HCT116 (cell line): ENCODE measurements around the gene CBL. TPM values are rescaled to one million over a fixed set of nuclear protein-coding genes. Genes with fewer than 3 reads are reported as not detected.

Experiments used
- ATAC-seq: fragments of 200-7000 bp; cut with Tn5 transposase; 2 replicates; pipeline ENCODE4 v1.9.1; 2020; ENCODE audit warnings: mild to moderate bottlenecking, moderate library complexity
- BruUV-seq: library from RNA; stranded (reverse); fragments of 400-500 nt; replicated peaks from 2 replicates; lab custom pipeline; 2021; lab: Mats Ljungman, UMichigan
- CTCF ChIA-PET: fragments of 300-600 bp; sonication (Branson Sonifier 250); formaldehyde crosslinking; loops from one replicate; lab custom pipeline; 2021; ENCODE audit warnings: antibody characterized with exemption; lab: Charles Lee
- POLR2A ChIA-PET: fragments of 300-600, 350-600 bp; sonication (Branson Sonifier 250); formaldehyde crosslinking; loops from one replicate; lab custom pipeline; 2021; ENCODE audit warnings: antibody characterized with exemption; lab: Charles Lee
- RAD21 ChIA-PET, 2 experiments: fragments of 300-600 bp; sonication (Branson Sonifier 250); formaldehyde crosslinking; loops; one replicate each; lab custom pipeline; 2023; ENCODE audit warnings: low total read pairs in 2 of 2; ENCODE audit not compliant: uncharacterized antibody in 2 of 2, unreplicated experiment in 2 of 2, low non-redundant PET in 1 of 2; lab: Charles Lee
- DNase-seq: peaks from one replicate; pipeline ENCODE4 v3.0.0-alpha.2; 2010; ENCODE audit warnings: low read depth, low spot score
- H2AFZ ChIP-seq: fragments of 200-600 bp; shearing (Covaris generic), sonication (generic); 2 replicates; pipeline ENCODE4 v1.6.1; 2017; ENCODE audit warnings: low read depth, mixed run types, mixed read lengths, antibody characterized with exemption, low read length; ENCODE audit not compliant: poor library complexity, severe bottlenecking
- H3K27ac ChIP-seq: 2 replicates; pipeline ENCODE4 v1.5.1; 2012; ENCODE audit warnings: low read depth, low read length
- H3K27me3 ChIP-seq: fragments of 200-600 bp; sonication (generic); 2 replicates; pipeline ENCODE4 v1.6.1; 2016; ENCODE audit warnings: mixed run types, low read length, mixed read lengths; ENCODE audit not compliant: insufficient read depth
- H3K36me3 ChIP-seq, 2 experiments: fragments of 200-500 bp in 1 of 2; fragments of 200-600 bp in 1 of 2; sonication (Bioruptor generic) in 1 of 2; sonication (generic) in 1 of 2; 2 replicates each; pipeline versions ENCODE4 v1.5.1 to v1.6.1; 2014 to 2016; ENCODE audit warnings: low read length in 2 of 2, inconsistent platforms in 1 of 2, mixed read lengths in 1 of 2, mixed run types in 1 of 2; ENCODE audit not compliant: insufficient read depth in 2 of 2, control insufficient read depth in 1 of 2
- H3K4me1 ChIP-seq, 2 experiments: fragments of 200-600 bp in 1 of 2; sonication (generic) in 1 of 2; 2 replicates each; pipeline versions ENCODE4 v1.5.1 to v1.6.1; 2012 to 2017; ENCODE audit warnings: low read length in 2 of 2, inconsistent platforms in 1 of 2, mild to moderate bottlenecking in 1 of 2, mixed read lengths in 1 of 2, mixed run types in 1 of 2, moderate library complexity in 1 of 2; ENCODE audit not compliant: insufficient read depth in 2 of 2, control insufficient read depth in 1 of 2
- H3K4me2 ChIP-seq: fragments of 200-600 bp; sonication (generic); 2 replicates; pipeline ENCODE4 v1.6.1; 2017; ENCODE audit warnings: mixed run types, low read length, mixed read lengths
- H3K4me3 ChIP-seq, 2 experiments: fragments of 200-600 bp in 1 of 2; sonication (generic) in 1 of 2; replicated peaks in 1 of 2; 2 replicates each; pipeline ENCODE4 v1.5.1; 2011 to 2016; ENCODE audit warnings: low read length in 2 of 2, control low read depth in 1 of 2, low read depth in 1 of 2, mild to moderate bottlenecking in 1 of 2, mixed read lengths in 1 of 2, mixed run types in 1 of 2
- H3K79me2 ChIP-seq: fragments of 200-600 bp; sonication (generic); 2 replicates; pipeline ENCODE4 v1.6.1; 2017; ENCODE audit warnings: mild to moderate bottlenecking, mixed run types, low read length, moderate library complexity, mixed read lengths; ENCODE audit not compliant: insufficient read depth
- H3K9ac ChIP-seq: fragments of 200-600 bp; sonication (generic); 2 replicates; pipeline ENCODE4 v1.6.1; 2016; ENCODE audit warnings: low read length, mixed read lengths
- H3K9me2 ChIP-seq: fragments of 200-600 bp; sonication (generic), shearing (Covaris generic); 2 replicates; pipeline ENCODE4 v1.6.1; 2017; ENCODE audit warnings: mixed run types, mild to moderate bottlenecking, moderate library complexity; ENCODE audit not compliant: insufficient read depth
- H3K9me3 ChIP-seq, 2 experiments: fragments of 200-500 bp in 1 of 2; fragments of 200-600 bp in 1 of 2; sonication (Bioruptor generic) in 1 of 2; sonication (generic) in 1 of 2; 2 replicates each; pipeline ENCODE4 v1.6.1; 2014 to 2017; ENCODE audit warnings: low read length in 2 of 2, mixed read lengths in 2 of 2, inconsistent platforms in 1 of 2, low read depth in 1 of 2, mild to moderate bottlenecking in 1 of 2, mixed run types in 1 of 2, moderate library complexity in 1 of 2; ENCODE audit not compliant: control insufficient read depth in 1 of 2, insufficient read depth in 1 of 2
- H4K20me1 ChIP-seq: fragments of 200-600 bp; sonication (generic), shearing (Covaris generic); 2 replicates; pipeline ENCODE4 v1.6.1; 2017; ENCODE audit warnings: mixed run types, mild to moderate bottlenecking, moderate library complexity; ENCODE audit not compliant: insufficient read depth
- CEBPB ChIP-seq: IDR thresholded peaks from 2 replicates; pipeline ENCODE4 v1.6.1; 2012; ENCODE audit warnings: low read depth
- ELF1 ChIP-seq: IDR thresholded peaks from 2 replicates; pipeline ENCODE4 v1.6.1; 2012; ENCODE audit warnings: low read depth, borderline replicate concordance
- EZH2 ChIP-seq: fragments of 200-600 bp; sonication (generic); IDR thresholded peaks from 2 replicates; pipeline ENCODE4 v1.6.1; 2017; ENCODE audit warnings: antibody characterized with exemption, mixed run types
- JUND ChIP-seq: IDR thresholded peaks from 2 replicates; pipeline ENCODE4 v1.6.1; 2012
- RAD21 ChIP-seq: IDR thresholded peaks from 2 replicates; pipeline ENCODE4 v1.6.1; 2012; ENCODE audit warnings: low read depth, mild to moderate bottlenecking
- REST ChIP-seq: IDR thresholded peaks from 2 replicates; pipeline ENCODE4 v1.6.1; 2012; ENCODE audit warnings: low read depth
- SIN3A ChIP-seq: IDR thresholded peaks from 2 replicates; pipeline ENCODE4 v1.6.1; 2012; ENCODE audit warnings: low read depth
- SP1 ChIP-seq: IDR thresholded peaks from 2 replicates; pipeline ENCODE4 v1.6.1; 2012; ENCODE audit warnings: low read depth
- SRF ChIP-seq: IDR thresholded peaks from 2 replicates; pipeline ENCODE4 v1.6.1; 2012; ENCODE audit warnings: low read depth
- TCF7L2 ChIP-seq: IDR thresholded peaks from 2 replicates; pipeline ENCODE4 v1.7.0; 2011; ENCODE audit warnings: borderline replicate concordance, inconsistent platforms; ENCODE audit not compliant: insufficient read depth, insufficient read length; ENCODE audit errors: extremely low read depth
- intact Hi-C: fragments of 100-400 bp; cut with micrococcal nuclease; formaldehyde crosslinking; loops from 2 replicates; pipeline ENCODE4 v1.10.0; 2022
- total RNA-seq: library from RNA; stranded (reverse); gene quantifications from one replicate; pipeline ENCODE4 v1.2.1, GENCODE V29; 2021; ENCODE audit not compliant: unreplicated experiment

The CBL gene
- total RNA-seq, 1 experiment from 2014 or later = 31.1 TPM

GRCh38 chr11:119318240-119319135 lies 112.3 kb downstream of the CBL start (continued):
- TF ChIP-seq ELF1 (no peak), SP1 (no peak)
- TF ChIP-seq, all 23 proteins: peak for 0

GRCh38 chr11:119319136-119319699 lies 113.1 kb downstream of the CBL start:
- intact Hi-C loops = no loop called here
- no peak overlapping the region for H3K27ac ChIP-seq

More at GRCh38 chr11:119319136-119319699, 113.1 kb downstream of the CBL start:
- ChIA-PET POLR2A (no interaction called here), CTCF (interaction anchor here (0.9 to 1.2 kb wide), 2 partner anchors 21 to 37 kb away, joined by 3 read pairs; no protein-coding TSS in a partner anchor), RAD21 (no interaction called here)
- TF ChIP-seq EZH2 (no peak), REST (no peak), CEBPB (no peak), SRF (no peak), JUND (no peak), RAD21 (no peak), SIN3A (no peak), TCF7L2 (no peak)
- DNase-seq (no peak), ATAC-seq (no peak)
- no peaks in the 10 kb centered on the region; the same call in 1 of the 2 replicates for H3K79me2 ChIP-seq
- H3K4me1 ChIP-seq = peaks cover 16 to 45% of the 10 kb centered on the region in 2 experiments
- BruUV-seq = no TSS peak
- no peak overlapping the region for H3K4me3 ChIP-seq
- H3K9me2 ChIP-seq = no peaks in the 10 kb centered on the region
- no peak overlapping the region for H3K9ac ChIP-seq
- no peak overlapping the region for H3K4me2 ChIP-seq
- H3K27me3 ChIP-seq = no peaks in the 10 kb centered on the region
- H4K20me1 ChIP-seq = no peaks in the 10 kb centered on the region
- no peak overlapping the region for H2AFZ ChIP-seq
- peaks cover 0 to 4% of the 10 kb centered on the region in 2 experiments; a peak in 1 of 4 replicates for H3K36me3 ChIP-seq
- no peaks in the 10 kb centered on the region for H3K9me3 ChIP-seq
